Stimulated activated CD8-positive, alpha-beta memory T cell treated with anti-CD3 and anti-CD28 coated beads, Interleukin-15, amount 100 ng/mL, for 4 hours (primary cell): ENCODE measurements around the gene GRIFIN.

Experiments
- DNase-seq, 2 donors: peaks; one replicate each; pipeline ENCODE4 v3.0.0-alpha.2; 2020; ENCODE audit warnings: low read depth in 2 of 2

GRIFIN gene

GRCh38 chr7:2433713-2434550 lies 42.3 kb downstream of the GRIFIN start:
- no peak for DNase-seq

- DNase-seq: no peak
Measured at GRCh38 chr7:2432910-2433712, 43.1 kb downstream of the GRIFIN start.

- DNase-seq: no peak
Measured at GRCh38 chr7:2431260-2431867, 44.8 kb downstream of the GRIFIN start.

- no peak for DNase-seq
Measured at GRCh38 chr7:2425749-2426148, 50.4 kb downstream of the GRIFIN start.
